ENCODE results near the gene NACC2.
A peak's percentile ranks its signal among the peaks of the same experiment; 100 is the strongest.

Gene NACC2

DNA sequence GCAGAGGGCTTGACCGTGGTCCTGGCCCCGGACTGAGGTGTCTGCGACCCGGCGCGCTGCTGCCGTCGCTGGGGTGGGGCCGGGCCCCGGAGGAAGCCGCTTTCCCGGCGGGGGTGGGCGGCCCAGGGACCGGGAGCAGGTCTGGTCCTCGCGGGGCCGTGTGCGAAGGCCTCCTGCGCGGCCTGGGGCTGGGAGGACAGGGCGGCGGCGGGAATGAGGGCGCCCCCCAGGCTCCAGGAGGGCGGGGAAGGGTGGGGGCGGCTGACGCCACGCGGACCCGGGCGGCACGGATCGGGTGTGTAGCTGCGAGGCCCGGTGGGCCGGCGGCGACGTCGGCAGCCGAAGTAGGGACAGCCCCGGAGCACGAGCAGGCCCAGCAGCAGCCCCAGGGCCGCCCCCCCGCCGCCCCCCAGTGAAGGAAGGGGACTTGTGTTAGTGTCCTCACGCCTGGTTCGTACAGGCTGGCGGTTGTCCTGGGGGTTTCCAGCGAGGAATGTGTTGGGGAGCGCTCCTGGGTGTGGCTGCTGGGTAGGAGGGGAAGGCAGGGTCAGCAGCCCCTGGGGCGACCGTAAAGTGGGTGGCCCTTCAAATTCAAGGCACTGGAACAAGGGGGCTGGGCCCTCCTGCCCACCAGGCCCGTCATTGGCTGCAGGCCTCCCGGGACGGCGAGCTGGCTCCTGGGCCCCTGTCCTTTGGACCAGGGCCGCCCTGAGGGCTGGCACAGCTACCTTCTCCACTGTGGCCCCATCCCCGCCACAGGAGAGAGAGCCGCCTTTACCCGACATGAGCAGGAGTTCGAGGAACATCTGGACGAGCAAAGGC, 24.2 kb upstream of the NACC2 start:
- Mint-ChIP-seq H3K27me3 (no peaks in the 10 kb centered on the region), H3K4me1 (ENCODE audit: low read depth) (peaks cover 27% of the 10 kb centered on the region), H3K4me3 (peak overlapping the region; percentile 80), H3K27ac (peak overlapping the region; percentile 88), H3K36me3 (ENCODE audit: low read depth) (peaks cover 23% of the 10 kb centered on the region), H3K9me3 (no peaks in the 10 kb centered on the region)
- DNase-seq = no peak

- Mint-ChIP-seq H3K4me1 (ENCODE audit: low read depth) (peaks cover 35% of the 10 kb centered on the region), H3K36me3 (ENCODE audit: low read depth) (peaks cover 29% of the 10 kb centered on the region), H3K27ac (peak within 1 kb of the TSS; percentile 90), H3K9me3 (no peaks in the 10 kb centered on the region), H3K4me3 (peak within 1 kb of the TSS; percentile 86), H3K27me3 (no peaks in the 10 kb centered on the region)
- peak; percentile 98 for DNase-seq
These were observed 23.4 kb upstream of the NACC2 start, which contains the start of gene TMEM250 for GRCh38 chr9:136118320-136119060. Gene TMEM250 (minus strand): TSS chr9:136118875. CDS start chr9:136116900, 1,975 bp downstream.

DNA sequence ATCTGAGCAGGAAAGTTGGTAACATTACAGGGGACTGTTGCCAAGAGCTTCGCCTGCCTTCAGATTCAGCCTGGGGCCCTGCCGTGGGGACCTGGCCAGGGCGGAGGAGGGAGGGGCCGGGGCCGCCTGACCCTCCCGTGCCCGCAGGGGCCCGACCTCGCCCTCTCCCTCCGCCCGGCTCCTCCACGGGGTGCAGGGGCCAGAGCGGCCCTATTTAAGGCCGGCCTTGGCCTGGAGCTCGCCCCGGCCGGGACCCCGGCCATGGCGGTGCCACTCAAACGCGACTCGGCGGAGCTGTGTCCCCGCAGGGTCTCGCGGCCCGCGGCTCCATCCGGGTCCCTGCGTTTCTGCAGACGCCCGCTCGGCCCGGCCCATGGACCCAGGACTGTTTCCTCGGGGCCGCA, 22.8 kb upstream of the NACC2 start:
- H3K36me3 Mint-ChIP-seq (ENCODE audit: low read depth) = peaks cover 31% of the 10 kb centered on the region
- no peaks in the 10 kb centered on the region for H3K27me3 Mint-ChIP-seq
- peak overlapping the region; percentile 86 for H3K4me3 Mint-ChIP-seq
- peak overlapping the region; percentile 90 for H3K27ac Mint-ChIP-seq
- DNase-seq = no peak
- no peaks in the 10 kb centered on the region for H3K9me3 Mint-ChIP-seq
- peaks cover 41% of the 10 kb centered on the region for H3K4me1 Mint-ChIP-seq (ENCODE audit: low read depth)

DNA sequence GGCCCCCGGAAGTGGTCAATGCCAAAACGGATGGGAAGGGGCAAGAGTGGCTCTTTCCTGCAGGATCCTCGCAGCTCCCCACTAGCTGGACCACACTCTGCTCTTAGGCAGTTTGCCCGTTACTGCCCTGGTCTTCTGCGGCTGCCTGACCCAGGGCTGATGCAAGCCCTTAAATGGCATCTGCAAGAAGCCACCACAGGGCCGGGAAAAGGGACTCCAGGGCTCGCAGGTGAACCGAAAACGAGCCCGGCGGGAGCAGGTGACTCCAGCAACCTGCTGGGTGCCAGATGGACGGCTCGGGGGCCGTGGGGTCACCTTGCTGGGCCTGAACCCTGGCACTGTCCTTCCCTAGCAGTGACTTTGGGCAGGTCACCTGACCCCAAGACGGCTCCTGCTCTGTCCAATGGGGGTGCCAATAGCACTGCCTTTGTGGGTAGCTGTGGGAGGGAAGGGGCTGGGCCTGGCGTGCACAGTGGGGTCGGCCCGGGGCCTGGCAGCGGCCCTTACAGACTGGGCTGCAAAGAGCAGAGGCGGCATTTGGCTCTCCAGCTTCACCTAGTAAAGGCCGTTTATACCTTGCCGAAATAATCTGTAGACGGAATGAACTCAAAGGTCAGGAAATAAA, 22.3 kb upstream of the NACC2 start:
- DNase-seq = peak; percentile 56
- H3K27me3 Mint-ChIP-seq = no peaks in the 10 kb centered on the region
- H3K36me3 Mint-ChIP-seq (ENCODE audit: low read depth) = peaks cover 31% of the 10 kb centered on the region
- H3K27ac Mint-ChIP-seq = peak overlapping the region; percentile 90
- H3K4me1 Mint-ChIP-seq (ENCODE audit: low read depth) = peaks cover 44% of the 10 kb centered on the region
- H3K4me3 Mint-ChIP-seq = peak overlapping the region; percentile 86
- H3K9me3 Mint-ChIP-seq = no peaks in the 10 kb centered on the region

- H3K27me3 Mint-ChIP-seq = no peaks in the 10 kb centered on the region
- peaks cover 35% of the 10 kb centered on the region for H3K36me3 Mint-ChIP-seq (ENCODE audit: low read depth)
- DNase-seq = no peak
- no peaks in the 10 kb centered on the region for H3K9me3 Mint-ChIP-seq
- peak overlapping the region; percentile 86 for H3K4me3 Mint-ChIP-seq
- peak overlapping the region; percentile 22 for H3K27ac Mint-ChIP-seq
- peaks cover 52% of the 10 kb centered on the region for H3K4me1 Mint-ChIP-seq (ENCODE audit: low read depth)
These were observed 21.4 kb upstream of the NACC2 start for GRCh38 chr9:136116360-136117098.

DNA sequence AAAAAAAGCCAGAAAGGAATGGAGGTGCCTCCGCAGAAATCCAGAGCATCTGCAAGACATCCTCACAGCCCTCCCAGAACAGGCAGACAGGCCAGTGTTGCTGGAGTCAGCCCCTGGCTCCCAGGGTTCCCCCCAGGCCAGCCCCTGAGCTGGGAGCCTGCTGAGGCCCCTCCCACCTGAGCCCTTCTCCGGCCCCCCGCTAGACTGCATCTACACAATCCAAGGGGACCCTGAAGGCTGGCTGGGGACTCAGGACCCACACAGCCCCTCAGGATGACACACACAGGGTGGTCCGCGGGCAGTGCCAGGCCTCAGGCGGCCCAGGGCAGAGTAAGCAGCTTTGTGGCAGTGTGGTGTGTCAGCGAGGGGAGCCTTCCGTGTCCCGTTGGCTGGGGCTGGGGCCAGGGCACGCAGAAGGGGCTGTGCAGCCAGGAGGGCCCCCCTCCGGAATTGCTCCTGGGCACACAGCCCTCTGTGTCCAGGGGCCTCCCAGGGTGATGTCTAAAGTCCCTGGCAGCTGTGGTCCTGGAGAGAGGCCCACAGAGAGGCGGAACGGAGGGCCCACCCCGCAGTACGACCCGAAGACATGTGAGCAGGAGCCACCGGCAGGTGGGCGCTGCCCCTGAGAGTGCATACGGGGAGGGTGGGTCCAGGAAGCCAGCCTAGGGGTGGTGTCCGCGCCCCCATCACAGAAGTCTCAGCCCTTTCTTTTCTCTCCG, 20.7 kb upstream of the NACC2 start:
- Mint-ChIP-seq H3K36me3 (ENCODE audit: low read depth) (peaks cover 35% of the 10 kb centered on the region), H3K4me1 (ENCODE audit: low read depth) (peaks cover 58% of the 10 kb centered on the region)

DNA sequence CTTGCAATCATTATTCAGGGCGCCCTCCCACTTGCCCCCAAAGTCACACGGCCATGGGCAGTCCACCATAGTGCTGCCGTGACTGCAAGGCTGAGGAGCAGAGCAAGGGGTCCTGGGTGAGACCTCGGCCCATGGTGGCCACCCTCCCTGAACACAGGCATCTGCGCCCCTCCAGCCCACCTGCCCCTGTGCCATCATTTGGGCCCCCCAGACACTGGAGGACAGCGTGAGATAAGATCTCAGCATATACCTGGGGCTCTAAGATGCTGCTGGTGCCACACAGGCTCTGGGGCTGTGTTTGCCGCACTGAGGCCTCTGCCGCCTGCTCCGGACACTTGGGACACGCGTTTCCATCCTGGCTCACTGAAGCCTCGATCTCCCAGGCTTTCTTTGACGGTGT, 20.1 kb upstream of the NACC2 start:
- Mint-ChIP-seq H3K4me3 (no peak overlapping the region), H3K27ac (peak overlapping the region; percentile 96), H3K4me1 (ENCODE audit: low read depth) (peaks cover 64% of the 10 kb centered on the region), H3K27me3 (no peaks in the 10 kb centered on the region), H3K9me3 (no peaks in the 10 kb centered on the region), H3K36me3 (ENCODE audit: low read depth) (peaks cover 35% of the 10 kb centered on the region)
- no peak for DNase-seq

More for the DNA sequence above, 20.7 kb upstream of the NACC2 start:
- peak overlapping the region; percentile 44 for H3K4me3 Mint-ChIP-seq
- DNase-seq = no peak
- H3K9me3 Mint-ChIP-seq = no peaks in the 10 kb centered on the region
- no peaks in the 10 kb centered on the region for H3K27me3 Mint-ChIP-seq
- H3K27ac Mint-ChIP-seq = no peak overlapping the region

DNA sequence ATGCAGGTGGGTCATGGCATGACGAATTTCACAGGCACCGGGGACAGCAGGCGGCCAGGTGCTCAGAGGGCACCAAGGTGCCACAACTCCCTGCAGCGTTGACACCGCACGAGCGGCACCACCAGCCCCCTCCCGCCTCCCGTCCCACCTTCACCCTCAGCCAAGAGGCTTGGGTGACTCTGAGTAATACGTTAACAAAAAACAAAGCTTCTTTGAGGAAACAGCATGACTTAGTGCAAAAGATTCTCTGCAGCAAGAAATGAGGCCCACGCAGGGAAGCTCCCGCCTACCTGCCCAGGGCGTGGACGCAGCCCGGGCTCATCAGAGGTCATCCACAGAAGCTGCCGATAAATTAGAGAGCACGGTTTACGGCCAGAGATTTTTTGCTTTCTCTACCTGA, 19.5 kb upstream of the NACC2 start:
- H3K36me3 Mint-ChIP-seq (ENCODE audit: low read depth) = peaks cover 35% of the 10 kb centered on the region
- DNase-seq = no peak
- H3K27me3 Mint-ChIP-seq = no peaks in the 10 kb centered on the region
- H3K27ac Mint-ChIP-seq = peak overlapping the region; percentile 96
- no peaks in the 10 kb centered on the region for H3K9me3 Mint-ChIP-seq
- H3K4me1 Mint-ChIP-seq (ENCODE audit: low read depth) = peaks cover 64% of the 10 kb centered on the region
- no peak overlapping the region for H3K4me3 Mint-ChIP-seq

DNA sequence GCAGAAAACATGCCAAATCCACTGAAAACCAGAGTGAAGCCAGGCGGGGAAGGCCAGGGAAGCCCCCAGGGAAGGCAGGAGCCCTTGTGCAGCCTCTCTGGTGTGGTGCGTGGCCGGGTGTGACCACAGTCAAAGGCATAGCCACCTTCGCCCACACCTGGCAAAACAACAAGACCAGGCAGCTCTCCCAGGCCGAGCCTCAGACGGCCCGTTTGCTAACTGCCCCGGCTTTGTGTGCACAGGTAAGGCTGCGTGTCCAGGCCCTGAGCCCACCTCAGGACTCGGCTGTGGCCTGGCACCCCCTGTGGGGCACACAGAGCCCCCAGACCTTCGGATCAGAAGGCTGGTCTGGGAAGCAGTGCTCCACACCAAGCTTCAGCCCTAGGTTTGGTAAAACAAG, 17.5 kb upstream of the NACC2 start:
- no peaks in the 10 kb centered on the region for H3K9me3 Mint-ChIP-seq
- H3K36me3 Mint-ChIP-seq (ENCODE audit: low read depth) = peaks cover 33% of the 10 kb centered on the region
- no peak for DNase-seq
- peaks cover 78% of the 10 kb centered on the region for H3K4me1 Mint-ChIP-seq (ENCODE audit: low read depth)
- no peak overlapping the region for H3K4me3 Mint-ChIP-seq
- peak overlapping the region; percentile 96 for H3K27ac Mint-ChIP-seq
- no peaks in the 10 kb centered on the region for H3K27me3 Mint-ChIP-seq

DNA sequence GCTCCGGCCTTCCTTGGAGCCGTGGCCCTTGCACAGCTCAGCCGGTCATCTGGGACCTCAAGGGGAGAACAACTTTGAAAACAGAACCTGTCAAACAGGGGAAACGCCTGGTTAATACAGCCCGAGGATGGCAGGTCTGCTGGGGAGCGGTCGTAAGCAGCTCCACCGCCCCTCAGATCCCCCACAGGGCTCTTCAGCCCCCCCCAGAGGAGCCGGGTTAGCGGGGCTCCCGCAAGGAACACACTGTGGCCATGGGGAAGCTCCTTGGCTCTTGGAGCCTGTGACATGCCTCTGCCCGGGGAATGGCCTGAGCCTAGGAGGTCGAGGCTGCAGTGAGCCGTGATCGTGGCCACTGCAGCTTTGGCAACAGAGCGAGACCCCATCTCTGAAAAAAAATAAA, 16.8 kb upstream of the NACC2 start:
- H3K4me1 Mint-ChIP-seq (ENCODE audit: low read depth) = peaks cover 80% of the 10 kb centered on the region
- H3K27me3 Mint-ChIP-seq = no peaks in the 10 kb centered on the region
- H3K27ac Mint-ChIP-seq = peak overlapping the region; percentile 96
- no peak for DNase-seq
- H3K4me3 Mint-ChIP-seq = peak overlapping the region; percentile 82
- H3K36me3 Mint-ChIP-seq (ENCODE audit: low read depth) = peaks cover 33% of the 10 kb centered on the region
- H3K9me3 Mint-ChIP-seq = no peaks in the 10 kb centered on the region

DNA sequence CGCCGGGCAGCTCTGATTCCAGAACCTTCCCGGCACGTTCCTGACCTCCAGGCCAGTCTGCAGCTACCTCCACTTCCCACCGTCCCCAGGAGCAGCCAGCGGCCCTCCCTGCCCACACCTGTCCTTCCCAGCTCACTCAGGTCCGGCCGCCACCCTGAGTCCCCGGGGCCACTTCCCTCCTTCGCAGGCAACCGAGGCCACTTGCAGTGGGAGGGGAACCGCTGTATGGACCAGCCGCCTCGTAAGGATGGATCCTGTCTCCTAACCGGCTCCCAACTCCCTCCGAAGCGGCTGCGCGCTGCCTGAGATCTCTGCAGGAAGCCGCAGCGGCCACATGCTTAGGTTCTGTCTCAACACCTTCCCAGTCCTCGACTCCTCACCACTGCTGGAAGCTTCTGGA, 16.1 kb upstream of the NACC2 start:
- H3K4me1 Mint-ChIP-seq (ENCODE audit: low read depth) = peaks cover 83% of the 10 kb centered on the region
- H3K36me3 Mint-ChIP-seq (ENCODE audit: low read depth) = peaks cover 29% of the 10 kb centered on the region

GRCh38 chr9:136110082-136111061, 15.3 kb upstream of the NACC2 start:
- peak; percentile 63 for DNase-seq
- Mint-ChIP-seq H3K9me3 (no peaks in the 10 kb centered on the region), H3K4me1 (ENCODE audit: low read depth) (peaks cover 87% of the 10 kb centered on the region), H3K4me3 (peak overlapping the region; percentile 82), H3K36me3 (ENCODE audit: low read depth) (peaks cover 23% of the 10 kb centered on the region), H3K27me3 (no peaks in the 10 kb centered on the region), H3K27ac (peak overlapping the region; percentile 90)

More for the DNA sequence above, 16.1 kb upstream of the NACC2 start:
- peak overlapping the region; percentile 96 for H3K27ac Mint-ChIP-seq
- H3K4me3 Mint-ChIP-seq = peak overlapping the region; percentile 82
- DNase-seq = no peak
- H3K9me3 Mint-ChIP-seq = no peaks in the 10 kb centered on the region
- no peaks in the 10 kb centered on the region for H3K27me3 Mint-ChIP-seq

Data from activated T-cell treated with anti-CD3 and anti-CD28 coated beads, Interleukin-2, amount 50 U/mL, for 24 hours (primary cell).